WTC11 (cell line): ENCODE measurements around the gene SPTBN4. TPM values are rescaled to one million over a fixed set of nuclear protein-coding genes. Genes with fewer than 3 reads are reported as not detected.
A peak's percentile ranks its signal among the peaks of the same experiment; 100 is the strongest.

Experiments
- CREB1 ChIP-seq: sonication (generic); formaldehyde crosslinking; IDR thresholded peaks from 2 replicates; pipeline ENCODE4 v1.8.0; 2023; ENCODE audit warnings: mild to moderate bottlenecking, missing genetic modification reagents
- EMX1 ChIP-seq: fragments of 250-450 bp; sonication (Bioruptor Pico); IDR thresholded peaks from 2 replicates; pipeline ENCODE4 v1.8.0; 2021; ENCODE audit warnings: mild to moderate bottlenecking
- ESRRA ChIP-seq: sonication (generic); formaldehyde crosslinking; IDR thresholded peaks from 2 replicates; pipeline ENCODE4 v1.8.1; 2022; ENCODE audit warnings: mild to moderate bottlenecking, missing genetic modification reagents, borderline replicate concordance
- FOXP1 ChIP-seq: sonication (generic); formaldehyde crosslinking; IDR thresholded peaks from 2 replicates; pipeline ENCODE4 v1.8.0; 2022; ENCODE audit warnings: missing genetic modification reagents, mild to moderate bottlenecking, moderate library complexity, borderline replicate concordance
- GRHL2 ChIP-seq: fragments of 250-450 bp; sonication (Bioruptor Pico); IDR thresholded peaks from 2 replicates; pipeline ENCODE4 v1.8.0; 2022; ENCODE audit warnings: mild to moderate bottlenecking, moderate library complexity; ENCODE audit not compliant: insufficient replicate concordance, severe bottlenecking
- GTF2I ChIP-seq: fragments of 250-450 bp; sonication (Bioruptor Pico); conservative IDR thresholded peaks from 2 replicates; pipeline ENCODE4 v1.4.0; 2021; ENCODE audit warnings: mild to moderate bottlenecking
- JAZF1 ChIP-seq: fragments of 250-450 bp; sonication (Bioruptor Pico); IDR thresholded peaks from 2 replicates; pipeline ENCODE4 v1.9.0; 2021; ENCODE audit warnings: moderate library complexity, mild to moderate bottlenecking, inconsistent platforms
- MYBL2 ChIP-seq: sonication (generic); formaldehyde crosslinking; IDR thresholded peaks from 2 replicates; pipeline ENCODE4 v1.8.1; 2023; ENCODE audit warnings: mild to moderate bottlenecking, moderate library complexity, missing genetic modification reagents
- NFYB ChIP-seq: sonication (generic); formaldehyde crosslinking; conservative IDR thresholded peaks from 2 replicates; pipeline ENCODE4 v1.8.0; 2022; ENCODE audit warnings: low read depth, missing genetic modification reagents
- NR2C2 ChIP-seq: sonication (generic); formaldehyde crosslinking; IDR thresholded peaks from 2 replicates; pipeline ENCODE4 v1.8.0; 2022; ENCODE audit warnings: mild to moderate bottlenecking, missing genetic modification reagents
- RORB ChIP-seq: fragments of 250-450 bp; sonication (Bioruptor Pico); IDR thresholded peaks from 2 replicates; pipeline ENCODE4 v1.9.0; 2021; ENCODE audit warnings: mild to moderate bottlenecking
- TCF7 ChIP-seq: sonication (generic); formaldehyde crosslinking; IDR thresholded peaks from 2 replicates; pipeline ENCODE4 v1.8.0; 2022; ENCODE audit warnings: mild to moderate bottlenecking, low read depth, missing genetic modification reagents, moderate library complexity
- TP53 ChIP-seq: sonication (generic); formaldehyde crosslinking; IDR thresholded peaks from 2 replicates; pipeline ENCODE4 v1.8.1; 2023; ENCODE audit warnings: mild to moderate bottlenecking, missing genetic modification reagents
- ZNF121 ChIP-seq: sonication (generic); formaldehyde crosslinking; IDR thresholded peaks from 2 replicates; pipeline ENCODE4 v1.8.0; 2023; ENCODE audit warnings: missing genetic modification reagents
- ZNF219 ChIP-seq: sonication (generic); formaldehyde crosslinking; IDR thresholded peaks from 2 replicates; pipeline ENCODE4 v1.8.0; 2023; ENCODE audit warnings: missing genetic modification reagents, mild to moderate bottlenecking, borderline replicate concordance
- ZNF232 ChIP-seq: sonication (generic); formaldehyde crosslinking; IDR thresholded peaks from 2 replicates; pipeline ENCODE4 v1.8.0; 2022; ENCODE audit warnings: mild to moderate bottlenecking, missing genetic modification reagents
- ZNF416 ChIP-seq: fragments of 250-450 bp; sonication (Bioruptor Pico); IDR thresholded peaks from 2 replicates; pipeline ENCODE4 v1.9.0; 2021; ENCODE audit warnings: mild to moderate bottlenecking, inconsistent platforms
- ZNF423 ChIP-seq: fragments of 250-450 bp; sonication (Bioruptor Pico); IDR thresholded peaks from 2 replicates; pipeline ENCODE4 v2.1.2; 2022; ENCODE audit warnings: mild to moderate bottlenecking, moderate library complexity
- total RNA-seq: library from RNA; stranded (reverse); gene quantifications from 3 replicates; pipeline ENCODE4 v1.2.3, GENCODE V29; 2021
- TF ChIP-seq, protein P1 (sequence below): fragments of 250-450 bp; sonication (Bioruptor Pico); IDR thresholded peaks from 2 replicates; pipeline ENCODE4 v1.8.0; 2021; ENCODE audit warnings: mild to moderate bottlenecking
- TF ChIP-seq, protein P2 (sequence below): sonication (generic); formaldehyde crosslinking; IDR thresholded peaks from 2 replicates; pipeline ENCODE4 v1.8.0; 2023; ENCODE audit warnings: mild to moderate bottlenecking, missing genetic modification reagents
- TF ChIP-seq, protein P3 (sequence below): sonication (generic); formaldehyde crosslinking; IDR thresholded peaks from 2 replicates; pipeline ENCODE4 v1.8.0; 2022; ENCODE audit warnings: mild to moderate bottlenecking, missing genetic modification reagents
- TF ChIP-seq, protein P4 (sequence below): fragments of 250-450 bp; sonication (Bioruptor Pico); IDR thresholded peaks from 2 replicates; pipeline ENCODE4 v1.9.0; 2021; ENCODE audit warnings: mild to moderate bottlenecking
- TF ChIP-seq, protein P5 (sequence below): fragments of 250-450 bp; sonication (Bioruptor Pico); IDR thresholded peaks from 2 replicates; pipeline ENCODE4 v2.1.2; 2022; ENCODE audit warnings: mild to moderate bottlenecking, moderate library complexity
- TF ChIP-seq, protein P6 (sequence below): sonication (generic); formaldehyde crosslinking; IDR thresholded peaks from 2 replicates; pipeline ENCODE4 v1.8.1; 2023; ENCODE audit warnings: mild to moderate bottlenecking, moderate library complexity, missing genetic modification reagents
- TF ChIP-seq, protein P7 (sequence below): sonication (generic); formaldehyde crosslinking; IDR thresholded peaks from 2 replicates; pipeline ENCODE4 v1.8.1; 2023; ENCODE audit warnings: mild to moderate bottlenecking, missing genetic modification reagents, borderline replicate concordance

SPTBN4 gene
- total RNA-seq, 1 experiment from 2014 or later: 2.8 TPM

DNA sequence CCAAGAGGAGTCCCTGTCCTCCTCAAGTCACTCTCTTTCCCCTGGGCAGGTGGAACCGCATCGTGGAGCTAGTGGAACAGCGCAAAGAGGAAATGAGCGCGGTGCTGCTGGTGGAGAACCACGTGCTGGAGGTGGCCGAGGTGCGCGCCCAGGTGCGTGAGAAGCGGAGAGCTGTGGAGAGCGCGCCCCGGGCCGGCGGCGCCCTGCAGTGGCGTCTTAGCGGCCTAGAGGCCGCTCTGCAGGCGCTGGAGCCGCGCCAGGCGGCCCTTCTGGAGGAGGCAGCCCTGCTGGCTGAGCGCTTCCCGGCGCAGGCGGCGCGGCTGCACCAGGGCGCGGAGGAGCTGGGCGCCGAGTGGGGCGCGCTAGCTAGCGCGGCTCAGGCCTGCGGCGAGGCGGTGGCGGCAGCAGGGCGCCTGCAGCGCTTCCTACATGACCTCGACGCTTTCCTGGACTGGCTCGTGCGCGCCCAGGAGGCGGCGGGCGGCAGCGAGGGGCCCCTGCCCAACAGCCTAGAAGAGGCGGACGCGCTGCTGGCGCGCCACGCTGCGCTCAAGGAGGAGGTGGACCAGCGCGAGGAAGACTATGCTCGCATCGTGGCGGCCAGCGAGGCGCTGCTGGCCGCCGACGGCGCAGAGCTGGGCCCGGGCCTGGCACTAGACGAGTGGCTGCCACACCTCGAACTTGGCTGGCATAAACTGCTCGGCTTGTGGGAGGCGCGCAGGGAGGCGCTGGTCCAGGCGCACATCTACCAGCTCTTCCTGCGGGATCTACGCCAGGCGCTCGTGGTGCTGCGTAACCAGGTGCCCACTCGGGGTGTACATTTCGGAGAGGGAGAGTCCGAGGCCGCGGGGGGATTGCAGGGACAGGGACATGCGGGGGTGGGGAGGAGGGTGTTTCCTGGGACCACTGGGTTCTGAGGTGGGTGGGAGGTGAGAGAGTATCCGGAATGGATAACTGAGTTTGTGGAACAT, 52.8 kb downstream of the SPTBN4 start (continued):
- TF ChIP-seq, protein P1, sequence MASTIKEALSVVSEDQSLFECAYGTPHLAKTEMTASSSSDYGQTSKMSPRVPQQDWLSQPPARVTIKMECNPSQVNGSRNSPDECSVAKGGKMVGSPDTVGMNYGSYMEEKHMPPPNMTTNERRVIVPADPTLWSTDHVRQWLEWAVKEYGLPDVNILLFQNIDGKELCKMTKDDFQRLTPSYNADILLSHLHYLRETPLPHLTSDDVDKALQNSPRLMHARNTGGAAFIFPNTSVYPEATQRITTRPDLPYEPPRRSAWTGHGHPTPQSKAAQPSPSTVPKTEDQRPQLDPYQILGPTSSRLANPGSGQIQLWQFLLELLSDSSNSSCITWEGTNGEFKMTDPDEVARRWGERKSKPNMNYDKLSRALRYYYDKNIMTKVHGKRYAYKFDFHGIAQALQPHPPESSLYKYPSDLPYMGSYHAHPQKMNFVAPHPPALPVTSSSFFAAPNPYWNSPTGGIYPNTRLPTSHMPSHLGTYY (CRISPR knock-in tag): no peak
- TF ChIP-seq, protein P2, sequence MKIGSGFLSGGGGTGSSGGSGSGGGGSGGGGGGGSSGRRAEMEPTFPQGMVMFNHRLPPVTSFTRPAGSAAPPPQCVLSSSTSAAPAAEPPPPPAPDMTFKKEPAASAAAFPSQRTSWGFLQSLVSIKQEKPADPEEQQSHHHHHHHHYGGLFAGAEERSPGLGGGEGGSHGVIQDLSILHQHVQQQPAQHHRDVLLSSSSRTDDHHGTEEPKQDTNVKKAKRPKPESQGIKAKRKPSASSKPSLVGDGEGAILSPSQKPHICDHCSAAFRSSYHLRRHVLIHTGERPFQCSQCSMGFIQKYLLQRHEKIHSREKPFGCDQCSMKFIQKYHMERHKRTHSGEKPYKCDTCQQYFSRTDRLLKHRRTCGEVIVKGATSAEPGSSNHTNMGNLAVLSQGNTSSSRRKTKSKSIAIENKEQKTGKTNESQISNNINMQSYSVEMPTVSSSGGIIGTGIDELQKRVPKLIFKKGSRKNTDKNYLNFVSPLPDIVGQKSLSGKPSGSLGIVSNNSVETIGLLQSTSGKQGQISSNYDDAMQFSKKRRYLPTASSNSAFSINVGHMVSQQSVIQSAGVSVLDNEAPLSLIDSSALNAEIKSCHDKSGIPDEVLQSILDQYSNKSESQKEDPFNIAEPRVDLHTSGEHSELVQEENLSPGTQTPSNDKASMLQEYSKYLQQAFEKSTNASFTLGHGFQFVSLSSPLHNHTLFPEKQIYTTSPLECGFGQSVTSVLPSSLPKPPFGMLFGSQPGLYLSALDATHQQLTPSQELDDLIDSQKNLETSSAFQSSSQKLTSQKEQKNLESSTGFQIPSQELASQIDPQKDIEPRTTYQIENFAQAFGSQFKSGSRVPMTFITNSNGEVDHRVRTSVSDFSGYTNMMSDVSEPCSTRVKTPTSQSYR (CRISPR knock-in tag): peak; percentile 74; the same call in 1 of the 2 replicates
- peak; percentile 40; the same call in 1 of the 2 replicates for TF ChIP-seq NR2C2 (CRISPR knock-in tag)
- TF ChIP-seq GRHL2 (CRISPR knock-in tag): no peak
- TF ChIP-seq FOXP1 (CRISPR knock-in tag): peak; percentile 93; the same call in 1 of the 2 replicates
- TF ChIP-seq, protein P3, sequence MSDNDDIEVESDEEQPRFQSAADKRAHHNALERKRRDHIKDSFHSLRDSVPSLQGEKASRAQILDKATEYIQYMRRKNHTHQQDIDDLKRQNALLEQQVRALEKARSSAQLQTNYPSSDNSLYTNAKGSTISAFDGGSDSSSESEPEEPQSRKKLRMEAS: peak; percentile 89
- TF ChIP-seq, protein P4, sequence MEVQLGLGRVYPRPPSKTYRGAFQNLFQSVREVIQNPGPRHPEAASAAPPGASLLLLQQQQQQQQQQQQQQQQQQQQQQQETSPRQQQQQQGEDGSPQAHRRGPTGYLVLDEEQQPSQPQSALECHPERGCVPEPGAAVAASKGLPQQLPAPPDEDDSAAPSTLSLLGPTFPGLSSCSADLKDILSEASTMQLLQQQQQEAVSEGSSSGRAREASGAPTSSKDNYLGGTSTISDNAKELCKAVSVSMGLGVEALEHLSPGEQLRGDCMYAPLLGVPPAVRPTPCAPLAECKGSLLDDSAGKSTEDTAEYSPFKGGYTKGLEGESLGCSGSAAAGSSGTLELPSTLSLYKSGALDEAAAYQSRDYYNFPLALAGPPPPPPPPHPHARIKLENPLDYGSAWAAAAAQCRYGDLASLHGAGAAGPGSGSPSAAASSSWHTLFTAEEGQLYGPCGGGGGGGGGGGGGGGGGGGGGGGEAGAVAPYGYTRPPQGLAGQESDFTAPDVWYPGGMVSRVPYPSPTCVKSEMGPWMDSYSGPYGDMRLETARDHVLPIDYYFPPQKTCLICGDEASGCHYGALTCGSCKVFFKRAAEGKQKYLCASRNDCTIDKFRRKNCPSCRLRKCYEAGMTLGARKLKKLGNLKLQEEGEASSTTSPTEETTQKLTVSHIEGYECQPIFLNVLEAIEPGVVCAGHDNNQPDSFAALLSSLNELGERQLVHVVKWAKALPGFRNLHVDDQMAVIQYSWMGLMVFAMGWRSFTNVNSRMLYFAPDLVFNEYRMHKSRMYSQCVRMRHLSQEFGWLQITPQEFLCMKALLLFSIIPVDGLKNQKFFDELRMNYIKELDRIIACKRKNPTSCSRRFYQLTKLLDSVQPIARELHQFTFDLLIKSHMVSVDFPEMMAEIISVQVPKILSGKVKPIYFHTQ (CRISPR knock-in tag): no peak
- TF ChIP-seq ZNF416 (CRISPR knock-in tag): no peak
- TF ChIP-seq ZNF423 (CRISPR knock-in tag): peak; percentile 83
- TF ChIP-seq EMX1: no peak
- TF ChIP-seq JAZF1 (CRISPR knock-in tag): no peak
- TF ChIP-seq TCF7: no peak
- TF ChIP-seq, protein P5, sequence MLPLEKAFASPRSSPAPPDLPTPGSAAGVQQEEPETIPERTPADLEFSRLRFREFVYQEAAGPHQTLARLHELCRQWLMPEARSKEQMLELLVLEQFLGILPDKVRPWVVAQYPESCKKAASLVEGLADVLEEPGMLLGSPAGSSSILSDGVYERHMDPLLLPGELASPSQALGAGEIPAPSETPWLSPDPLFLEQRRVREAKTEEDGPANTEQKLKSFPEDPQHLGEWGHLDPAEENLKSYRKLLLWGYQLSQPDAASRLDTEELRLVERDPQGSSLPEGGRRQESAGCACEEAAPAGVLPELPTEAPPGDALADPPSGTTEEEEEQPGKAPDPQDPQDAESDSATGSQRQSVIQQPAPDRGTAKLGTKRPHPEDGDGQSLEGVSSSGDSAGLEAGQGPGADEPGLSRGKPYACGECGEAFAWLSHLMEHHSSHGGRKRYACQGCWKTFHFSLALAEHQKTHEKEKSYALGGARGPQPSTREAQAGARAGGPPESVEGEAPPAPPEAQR (CRISPR knock-in tag): no peak
- TF ChIP-seq, protein P6, sequence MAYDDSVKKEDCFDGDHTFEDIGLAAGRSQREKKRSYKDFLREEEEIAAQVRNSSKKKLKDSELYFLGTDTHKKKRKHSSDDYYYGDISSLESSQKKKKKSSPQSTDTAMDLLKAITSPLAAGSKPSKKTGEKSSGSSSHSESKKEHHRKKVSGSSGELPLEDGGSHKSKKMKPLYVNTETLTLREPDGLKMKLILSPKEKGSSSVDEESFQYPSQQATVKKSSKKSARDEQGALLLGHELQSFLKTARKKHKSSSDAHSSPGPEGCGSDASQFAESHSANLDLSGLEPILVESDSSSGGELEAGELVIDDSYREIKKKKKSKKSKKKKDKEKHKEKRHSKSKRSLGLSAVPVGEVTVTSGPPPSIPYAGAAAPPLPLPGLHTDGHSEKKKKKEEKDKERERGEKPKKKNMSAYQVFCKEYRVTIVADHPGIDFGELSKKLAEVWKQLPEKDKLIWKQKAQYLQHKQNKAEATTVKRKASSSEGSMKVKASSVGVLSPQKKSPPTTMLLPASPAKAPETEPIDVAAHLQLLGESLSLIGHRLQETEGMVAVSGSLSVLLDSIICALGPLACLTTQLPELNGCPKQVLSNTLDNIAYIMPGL (CRISPR knock-in tag): 0 out of 2 replicates have a peak, but pooled peaks have one; percentile 11
- no peak for TF ChIP-seq CREB1 (CRISPR knock-in tag)
- TF ChIP-seq ESRRA (CRISPR knock-in tag): peak; percentile 86; the same call in 1 of the 2 replicates
- no peak for TF ChIP-seq NFYB (CRISPR knock-in tag)
- no peak for TF ChIP-seq ZNF121 (CRISPR knock-in tag)
- no peak for TF ChIP-seq RORB (CRISPR knock-in tag)
- no peak for TF ChIP-seq MYBL2
- no peak for TF ChIP-seq ZNF219 (CRISPR knock-in tag)
- no peak for TF ChIP-seq ZNF232 (CRISPR knock-in tag)
- TF ChIP-seq GTF2I: no peak
- TF ChIP-seq, protein P7, sequence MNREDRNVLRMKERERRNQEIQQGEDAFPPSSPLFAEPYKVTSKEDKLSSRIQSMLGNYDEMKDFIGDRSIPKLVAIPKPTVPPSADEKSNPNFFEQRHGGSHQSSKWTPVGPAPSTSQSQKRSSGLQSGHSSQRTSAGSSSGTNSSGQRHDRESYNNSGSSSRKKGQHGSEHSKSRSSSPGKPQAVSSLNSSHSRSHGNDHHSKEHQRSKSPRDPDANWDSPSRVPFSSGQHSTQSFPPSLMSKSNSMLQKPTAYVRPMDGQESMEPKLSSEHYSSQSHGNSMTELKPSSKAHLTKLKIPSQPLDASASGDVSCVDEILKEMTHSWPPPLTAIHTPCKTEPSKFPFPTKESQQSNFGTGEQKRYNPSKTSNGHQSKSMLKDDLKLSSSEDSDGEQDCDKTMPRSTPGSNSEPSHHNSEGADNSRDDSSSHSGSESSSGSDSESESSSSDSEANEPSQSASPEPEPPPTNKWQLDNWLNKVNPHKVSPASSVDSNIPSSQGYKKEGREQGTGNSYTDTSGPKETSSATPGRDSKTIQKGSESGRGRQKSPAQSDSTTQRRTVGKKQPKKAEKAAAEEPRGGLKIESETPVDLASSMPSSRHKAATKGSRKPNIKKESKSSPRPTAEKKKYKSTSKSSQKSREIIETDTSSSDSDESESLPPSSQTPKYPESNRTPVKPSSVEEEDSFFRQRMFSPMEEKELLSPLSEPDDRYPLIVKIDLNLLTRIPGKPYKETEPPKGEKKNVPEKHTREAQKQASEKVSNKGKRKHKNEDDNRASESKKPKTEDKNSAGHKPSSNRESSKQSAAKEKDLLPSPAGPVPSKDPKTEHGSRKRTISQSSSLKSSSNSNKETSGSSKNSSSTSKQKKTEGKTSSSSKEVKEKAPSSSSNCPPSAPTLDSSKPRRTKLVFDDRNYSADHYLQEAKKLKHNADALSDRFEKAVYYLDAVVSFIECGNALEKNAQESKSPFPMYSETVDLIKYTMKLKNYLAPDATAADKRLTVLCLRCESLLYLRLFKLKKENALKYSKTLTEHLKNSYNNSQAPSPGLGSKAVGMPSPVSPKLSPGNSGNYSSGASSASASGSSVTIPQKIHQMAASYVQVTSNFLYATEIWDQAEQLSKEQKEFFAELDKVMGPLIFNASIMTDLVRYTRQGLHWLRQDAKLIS (CRISPR knock-in tag): 0 out of 2 replicates have a peak, but pooled peaks have one; percentile 74
- no peak for TF ChIP-seq TP53 (CRISPR knock-in tag)
